ENCODE measurements around the gene DCAF15. TPM values are rescaled to one million over a fixed set of nuclear protein-coding genes. Genes with fewer than 3 reads are reported as not detected.
"Not testable (repeated sequence)": the region's sequence is repeated elsewhere in the genome, so short reads cannot be mapped to it uniquely, and the experiment has no call there.

Gene DCAF15
- polyA plus RNA-seq, 2 donors: 31.6 to 50.5 TPM

- H3K27ac ChIP-seq (ENCODE audit: low read depth in 2 of 2, low read length in 1 of 2): no peak overlapping the region
- 91 to 94% methylated on average over 47 to 48 of the region's 48 CpGs for WGBS, 2 donors
These were observed 11.3 kb downstream of the DCAF15 start for GRCh38 chr19:13963603-13964105.

GRCh38 chr19:13964776-13965175, 12.5 kb downstream of the DCAF15 start:
- H3K4me3 ChIP-seq (ENCODE audit: low read depth in 1 of 2, low read length in 2 of 2): no peak overlapping the region
- WGBS, 2 donors: 86 to 90% methylated on average over 5 of the region's 5 CpGs
- no peaks in the 10 kb centered on the region for H3K27me3 ChIP-seq (ENCODE audit: control insufficient read depth in 1 of 2, insufficient read depth in 2 of 2, low read length in 2 of 2)
- H3K36me3 ChIP-seq (ENCODE audit: control insufficient read depth in 2 of 2, insufficient read depth in 2 of 2, low read length in 1 of 2): peaks cover 2 to 56% of the 10 kb centered on the region in 2 donors
- H3K27ac ChIP-seq (ENCODE audit: low read depth in 2 of 2, low read length in 1 of 2): no peak overlapping the region
- peaks cover 0 to 8% of the 10 kb centered on the region in 2 donors for H3K4me1 ChIP-seq (ENCODE audit: control insufficient read depth in 2 of 2, insufficient read depth in 2 of 2, low read length in 1 of 2)
- peaks cover 0 to 6% of the 10 kb centered on the region in 2 donors for H3K9me3 ChIP-seq (ENCODE audit: control insufficient read depth in 2 of 2, insufficient read depth in 1 of 2, low read depth in 1 of 2, low read length in 1 of 2)

More at GRCh38 chr19:13963603-13964105, 11.3 kb downstream of the DCAF15 start:
- peaks cover 0 to 8% of the 10 kb centered on the region in 2 donors for H3K4me1 ChIP-seq (ENCODE audit: control insufficient read depth in 2 of 2, insufficient read depth in 2 of 2, low read length in 1 of 2)
- peaks cover 0 to 56% of the 10 kb centered on the region in 2 donors for H3K36me3 ChIP-seq (ENCODE audit: control insufficient read depth in 2 of 2, insufficient read depth in 2 of 2, low read length in 1 of 2)
- H3K4me3 ChIP-seq (ENCODE audit: low read depth in 1 of 2, low read length in 2 of 2): no peak overlapping the region
- no peaks in the 10 kb centered on the region for H3K27me3 ChIP-seq (ENCODE audit: control insufficient read depth in 1 of 2, insufficient read depth in 2 of 2, low read length in 2 of 2)
- peaks cover 0 to 6% of the 10 kb centered on the region in 2 donors for H3K9me3 ChIP-seq (ENCODE audit: control insufficient read depth in 2 of 2, insufficient read depth in 1 of 2, low read depth in 1 of 2, low read length in 1 of 2)

DNA sequence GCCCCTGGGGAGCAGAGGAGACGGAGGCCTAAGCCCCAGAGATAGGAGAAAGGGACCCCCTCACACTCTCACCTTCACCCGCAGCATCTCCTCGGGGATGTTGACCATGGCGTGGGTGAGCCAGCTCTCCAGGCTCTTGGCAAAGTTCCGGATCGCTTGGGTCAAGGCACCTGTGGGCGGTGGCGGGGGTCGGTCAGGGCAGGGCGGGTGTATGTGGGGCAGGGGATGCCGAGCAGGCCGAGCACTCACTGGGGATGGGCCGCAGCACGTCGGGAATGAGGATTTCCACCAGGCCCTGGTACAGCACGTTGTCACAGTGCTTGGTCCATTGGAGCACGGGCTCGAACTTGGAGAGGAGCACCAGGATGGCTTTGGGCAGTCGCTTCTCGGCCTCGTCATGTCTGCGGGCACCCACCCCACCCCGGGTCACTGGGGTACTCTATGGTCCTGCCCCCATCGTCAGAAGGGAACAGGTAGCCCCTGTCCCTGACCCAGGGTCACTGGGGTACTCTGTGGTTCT, 13.1 kb downstream of the DCAF15 start:
- Histone ChIP-seq H3K4me1 (ENCODE audit: control insufficient read depth in 2 of 2, insufficient read depth in 2 of 2, low read length in 1 of 2) (peaks cover 0 to 8% of the 10 kb centered on the region in 2 donors), H3K27ac (ENCODE audit: low read depth in 2 of 2, low read length in 1 of 2) (no peak overlapping the region), H3K4me3 (ENCODE audit: low read depth in 1 of 2, low read length in 2 of 2) (no peak overlapping the region), H3K36me3 (ENCODE audit: control insufficient read depth in 2 of 2, insufficient read depth in 2 of 2, low read length in 1 of 2) (peaks cover 5 to 54% of the 10 kb centered on the region in 2 donors), H3K9me3 (ENCODE audit: control insufficient read depth in 2 of 2, insufficient read depth in 1 of 2, low read depth in 1 of 2, low read length in 1 of 2) (peaks cover 0 to 3% of the 10 kb centered on the region in 2 donors), H3K27me3 (ENCODE audit: control insufficient read depth in 1 of 2, insufficient read depth in 2 of 2, low read length in 2 of 2) (no peaks in the 10 kb centered on the region)
- WGBS, 2 donors: 92 to 95% methylated on average over 24 of the region's 24 CpGs

DNA sequence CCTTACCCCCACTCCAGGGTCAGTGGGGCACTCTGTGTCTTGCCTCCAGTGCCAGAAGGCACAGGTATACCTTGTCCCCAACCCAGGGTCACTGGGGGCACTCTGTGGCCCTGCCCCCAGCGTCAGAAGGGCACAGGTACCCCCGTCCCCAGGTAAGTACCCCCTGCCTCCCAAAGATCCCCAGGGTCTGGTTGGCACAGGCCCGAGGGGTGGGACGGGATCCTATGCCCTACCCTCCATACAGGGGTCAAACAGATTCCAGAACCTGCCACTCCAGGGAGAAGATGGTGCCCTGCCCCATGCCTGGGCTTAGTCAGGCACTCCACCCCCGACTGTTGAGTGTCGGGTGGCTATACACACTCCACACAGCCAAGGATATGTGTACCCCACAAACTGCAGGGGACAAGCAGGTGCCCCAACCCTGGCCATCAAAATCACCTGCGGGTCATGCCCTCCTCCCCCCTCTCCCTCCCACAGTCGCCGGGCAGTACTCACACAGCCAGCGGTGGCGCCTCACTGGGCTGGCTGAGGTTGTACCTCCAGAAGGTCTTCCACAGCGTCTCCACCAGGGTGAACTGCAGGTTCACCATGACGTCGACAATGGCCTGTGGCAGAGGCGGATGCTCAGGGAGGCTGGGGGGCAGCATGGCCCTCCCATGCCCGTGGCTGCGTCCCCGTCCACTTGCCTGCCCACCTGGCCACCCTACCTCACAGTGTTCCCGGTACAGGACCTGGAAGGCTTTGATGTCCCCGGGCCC, 13.8 kb downstream of the DCAF15 start:
- H3K36me3 ChIP-seq (ENCODE audit: control insufficient read depth in 2 of 2, insufficient read depth in 2 of 2, low read length in 1 of 2): peaks cover 5 to 48% of the 10 kb centered on the region in 2 donors
- H3K9me3 ChIP-seq (ENCODE audit: control insufficient read depth in 2 of 2, insufficient read depth in 1 of 2, low read depth in 1 of 2, low read length in 1 of 2): peaks cover 0 to 3% of the 10 kb centered on the region in 2 donors
- H3K4me1 ChIP-seq (ENCODE audit: control insufficient read depth in 2 of 2, insufficient read depth in 2 of 2, low read length in 1 of 2): peaks cover 0 to 8% of the 10 kb centered on the region in 2 donors
- no peak overlapping the region for H3K27ac ChIP-seq (ENCODE audit: low read depth in 2 of 2, low read length in 1 of 2)
- WGBS, 2 donors: 92 to 95% methylated on average over 20 of the region's 20 CpGs
- no peak overlapping the region for H3K4me3 ChIP-seq (ENCODE audit: low read depth in 1 of 2, low read length in 2 of 2)
- no peaks in the 10 kb centered on the region for H3K27me3 ChIP-seq (ENCODE audit: control insufficient read depth in 1 of 2, insufficient read depth in 2 of 2, low read length in 2 of 2)

- Histone ChIP-seq H3K4me3 (ENCODE audit: low read depth in 1 of 2, low read length in 2 of 2) (no peak overlapping the region), H3K4me1 (ENCODE audit: control insufficient read depth in 2 of 2, insufficient read depth in 2 of 2, low read length in 1 of 2) (peaks cover 0 to 8% of the 10 kb centered on the region in 2 donors), H3K27me3 (ENCODE audit: control insufficient read depth in 1 of 2, insufficient read depth in 2 of 2, low read length in 2 of 2) (no peaks in the 10 kb centered on the region), H3K27ac (ENCODE audit: low read depth in 2 of 2, low read length in 1 of 2) (no peak overlapping the region), H3K9me3 (ENCODE audit: control insufficient read depth in 2 of 2, insufficient read depth in 1 of 2, low read depth in 1 of 2, low read length in 1 of 2) (peaks cover 0 to 3% of the 10 kb centered on the region in 2 donors), H3K36me3 (ENCODE audit: control insufficient read depth in 2 of 2, insufficient read depth in 2 of 2, low read length in 1 of 2) (peaks cover 5 to 47% of the 10 kb centered on the region in 2 donors)
- 95 to 98% methylated on average over 14 of the region's 14 CpGs for WGBS, 2 donors
These were observed 14.4 kb downstream of the DCAF15 start for GRCh38 chr19:13966684-13967128.

- not testable (repeated sequence) for H3K4me3 ChIP-seq (ENCODE audit: low read depth in 1 of 2, low read length in 2 of 2); H3K9me3 ChIP-seq (ENCODE audit: control insufficient read depth in 2 of 2, insufficient read depth in 1 of 2, low read depth in 1 of 2, low read length in 1 of 2); H3K4me1 ChIP-seq (ENCODE audit: control insufficient read depth in 2 of 2, insufficient read depth in 2 of 2, low read length in 1 of 2); H3K27ac ChIP-seq (ENCODE audit: low read depth in 2 of 2, low read length in 1 of 2); H3K27me3 ChIP-seq (ENCODE audit: control insufficient read depth in 1 of 2, insufficient read depth in 2 of 2, low read length in 2 of 2)
- 94 to 97% methylated on average over 8 of the region's 8 CpGs for WGBS, 2 donors
- peaks cover 5 to 47% of the 10 kb centered on the region in 2 donors for H3K36me3 ChIP-seq (ENCODE audit: control insufficient read depth in 2 of 2, insufficient read depth in 2 of 2, low read length in 1 of 2)
These were observed 14.9 kb downstream of the DCAF15 start for GRCh38 chr19:13967206-13967605.

GRCh38 chr19:13968383-13968935, 16.1 kb downstream of the DCAF15 start:
- peaks cover 5 to 49% of the 10 kb centered on the region in 2 donors for H3K36me3 ChIP-seq (ENCODE audit: control insufficient read depth in 2 of 2, insufficient read depth in 2 of 2, low read length in 1 of 2)
- 93 to 95% methylated on average over 22 of the region's 22 CpGs for WGBS, 2 donors

DNA sequence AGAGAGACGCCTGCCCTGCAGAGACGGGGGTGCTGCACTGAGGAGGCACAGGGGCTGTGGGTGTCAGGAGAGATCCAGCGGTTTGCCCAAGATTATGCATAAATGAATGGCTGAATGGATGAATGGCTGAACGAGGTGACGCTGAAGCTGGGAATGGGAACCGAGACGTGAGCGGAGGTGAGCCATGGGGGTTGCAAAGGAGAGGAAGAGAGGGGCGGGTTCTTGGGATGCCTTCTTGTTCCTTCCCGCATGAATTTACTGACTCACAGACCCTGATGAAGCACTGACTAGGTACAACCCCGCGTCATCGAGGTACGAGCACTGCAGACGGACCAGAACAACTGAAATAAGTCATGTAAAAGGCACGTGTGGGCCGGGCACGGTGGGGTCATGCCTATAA, 16.7 kb downstream of the DCAF15 start:
- H3K27ac ChIP-seq (ENCODE audit: low read depth in 2 of 2, low read length in 1 of 2): no peak overlapping the region
- H3K4me3 ChIP-seq (ENCODE audit: low read depth in 1 of 2, low read length in 2 of 2): no peak overlapping the region
- WGBS, 2 donors: 92 to 95% methylated on average over 18 of the region's 18 CpGs
- no peaks in the 10 kb centered on the region for H3K27me3 ChIP-seq (ENCODE audit: control insufficient read depth in 1 of 2, insufficient read depth in 2 of 2, low read length in 2 of 2)
- H3K36me3 ChIP-seq (ENCODE audit: control insufficient read depth in 2 of 2, insufficient read depth in 2 of 2, low read length in 1 of 2): peaks cover 5 to 48% of the 10 kb centered on the region in 2 donors
- H3K9me3 ChIP-seq (ENCODE audit: control insufficient read depth in 2 of 2, insufficient read depth in 1 of 2, low read depth in 1 of 2, low read length in 1 of 2): peaks cover 0 to 3% of the 10 kb centered on the region in 2 donors
- peaks cover 0 to under 1% of the 10 kb centered on the region in 2 donors for H3K4me1 ChIP-seq (ENCODE audit: control insufficient read depth in 2 of 2, insufficient read depth in 2 of 2, low read length in 1 of 2)

More at GRCh38 chr19:13968383-13968935, 16.1 kb downstream of the DCAF15 start:
- H3K4me1 ChIP-seq (ENCODE audit: control insufficient read depth in 2 of 2, insufficient read depth in 2 of 2, low read length in 1 of 2): no peaks in the 10 kb centered on the region
- H3K27me3 ChIP-seq (ENCODE audit: control insufficient read depth in 1 of 2, insufficient read depth in 2 of 2, low read length in 2 of 2): no peaks in the 10 kb centered on the region
- no peak overlapping the region for H3K4me3 ChIP-seq (ENCODE audit: low read depth in 1 of 2, low read length in 2 of 2)
- peaks cover 0 to 3% of the 10 kb centered on the region in 2 donors for H3K9me3 ChIP-seq (ENCODE audit: control insufficient read depth in 2 of 2, insufficient read depth in 1 of 2, low read depth in 1 of 2, low read length in 1 of 2)
- H3K27ac ChIP-seq (ENCODE audit: low read depth in 2 of 2, low read length in 1 of 2): no peak overlapping the region

- no peak overlapping the region for H3K4me3 ChIP-seq (ENCODE audit: low read depth in 1 of 2, low read length in 2 of 2)
- H3K4me1 ChIP-seq (ENCODE audit: control insufficient read depth in 2 of 2, insufficient read depth in 2 of 2, low read length in 1 of 2): peaks cover 0 to 5% of the 10 kb centered on the region in 2 donors
- no peak overlapping the region for H3K27ac ChIP-seq (ENCODE audit: low read depth in 2 of 2, low read length in 1 of 2)
- H3K27me3 ChIP-seq (ENCODE audit: control insufficient read depth in 1 of 2, insufficient read depth in 2 of 2, low read length in 2 of 2): no peaks in the 10 kb centered on the region
- peaks cover 5 to 48% of the 10 kb centered on the region in 2 donors for H3K36me3 ChIP-seq (ENCODE audit: control insufficient read depth in 2 of 2, insufficient read depth in 2 of 2, low read length in 1 of 2)
- 90 to 91% methylated on average over 15 to 18 of the region's 18 CpGs for WGBS, 2 donors
- peaks cover 0 to 3% of the 10 kb centered on the region in 2 donors for H3K9me3 ChIP-seq (ENCODE audit: control insufficient read depth in 2 of 2, insufficient read depth in 1 of 2, low read depth in 1 of 2, low read length in 1 of 2)
These were observed 17.6 kb downstream of the DCAF15 start for GRCh38 chr19:13969897-13970296.

Measured in esophagus (tissue), 2 donors.